ENCODE results near the gene SCTR. TPM values are rescaled to one million over a fixed set of nuclear protein-coding genes. Genes with fewer than 3 reads are reported as not detected.

Gene SCTR
- total and polyA plus RNA-seq, 2 of the 13 experiments (the other 11 are each of a cell fraction or from before 2014, with no cell fraction given) = not detected

DNA sequence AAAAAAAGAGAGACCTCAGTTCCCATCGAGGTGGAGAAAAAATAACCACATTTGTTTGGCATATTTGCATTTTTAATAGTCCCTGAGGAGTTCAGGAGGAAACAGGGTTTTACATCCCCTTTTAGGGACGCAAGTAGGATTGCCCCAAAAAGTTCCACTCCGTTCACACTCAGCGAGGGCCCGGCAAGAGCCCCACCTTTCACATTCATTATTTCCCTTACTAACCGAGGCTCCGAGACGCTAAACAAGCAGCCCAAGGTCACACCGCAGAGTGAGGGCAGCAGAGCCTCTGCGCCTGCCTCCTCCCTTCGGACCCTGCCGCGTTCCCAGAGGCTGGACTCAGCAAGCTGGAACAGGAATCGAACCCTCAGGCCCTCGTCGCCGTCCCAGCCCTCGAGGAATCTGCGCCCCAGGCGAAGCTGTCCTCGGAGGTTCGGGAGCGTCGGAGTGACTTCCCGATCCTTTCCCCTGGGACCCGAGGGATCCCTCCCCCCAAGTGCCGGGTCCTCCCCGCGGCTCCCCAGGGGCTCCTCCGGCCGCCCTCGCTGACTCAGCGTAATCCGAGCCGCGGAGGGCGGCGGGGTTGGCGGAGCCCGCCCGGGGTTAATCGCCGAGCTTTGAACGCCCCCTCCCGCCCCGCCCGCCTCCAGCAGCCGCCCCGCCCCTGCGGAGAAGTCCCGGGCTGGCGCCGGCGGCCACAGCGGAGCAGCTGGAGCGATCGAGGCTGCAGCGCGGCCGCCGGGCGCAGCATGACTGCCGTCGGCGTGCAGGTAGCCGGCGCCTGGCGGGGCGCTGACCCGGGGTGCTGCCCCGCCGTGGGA lies 92.9 kb downstream of the SCTR start, which contains the start of gene TMEM37 (continued):
- TF ChIP-seq, protein P1, sequence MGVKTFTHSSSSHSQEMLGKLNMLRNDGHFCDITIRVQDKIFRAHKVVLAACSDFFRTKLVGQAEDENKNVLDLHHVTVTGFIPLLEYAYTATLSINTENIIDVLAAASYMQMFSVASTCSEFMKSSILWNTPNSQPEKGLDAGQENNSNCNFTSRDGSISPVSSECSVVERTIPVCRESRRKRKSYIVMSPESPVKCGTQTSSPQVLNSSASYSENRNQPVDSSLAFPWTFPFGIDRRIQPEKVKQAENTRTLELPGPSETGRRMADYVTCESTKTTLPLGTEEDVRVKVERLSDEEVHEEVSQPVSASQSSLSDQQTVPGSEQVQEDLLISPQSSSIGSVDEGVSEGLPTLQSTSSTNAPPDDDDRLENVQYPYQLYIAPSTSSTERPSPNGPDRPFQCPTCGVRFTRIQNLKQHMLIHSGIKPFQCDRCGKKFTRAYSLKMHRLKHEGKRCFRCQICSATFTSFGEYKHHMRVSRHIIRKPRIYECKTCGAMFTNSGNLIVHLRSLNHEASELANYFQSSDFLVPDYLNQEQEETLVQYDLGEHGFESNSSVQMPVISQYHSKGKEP (CRISPR knock-in tag; IDR thresholded peaks at IDR 0.05) = no peak
- TF ChIP-seq ARID2 (CRISPR knock-in tag; IDR thresholded peaks at IDR 0.05; ENCODE audit: borderline replicate concordance) (no peak; the same call in 1 of the 2 replicates), ATF7-NPFF (CRISPR knock-in tag; IDR thresholded peaks at IDR 0.05; ENCODE audit: low read depth) (no peak), SKI (IDR thresholded peaks at IDR 0.05; ENCODE audit: partially characterized antibody) (no peak), ZSCAN21 (CRISPR knock-in tag; IDR thresholded peaks at IDR 0.05; ENCODE audit: borderline replicate concordance) (peak; percentile 92), POLR2A (IDR thresholded peaks at IDR 0.05; ENCODE audit: insufficient read depth in 1 of 2, low read depth in 2 of 2, low read length in 2 of 2) (peak in 1 of 2 experiments; percentile 79; a peak in 1 of 4 replicates), ZNF878 (CRISPR knock-in tag; IDR thresholded peaks at IDR 0.05) (peak; percentile 68; the same call in 1 of the 2 replicates), NR3C1 (CRISPR knock-in tag; IDR thresholded peaks at IDR 0.05) (no peak), NR2F2 (IDR thresholded peaks at IDR 0.05; ENCODE audit: borderline replicate concordance, low read depth) (peak; percentile 54; the same call in 1 of the 2 replicates)
- TF ChIP-seq, protein P2, sequence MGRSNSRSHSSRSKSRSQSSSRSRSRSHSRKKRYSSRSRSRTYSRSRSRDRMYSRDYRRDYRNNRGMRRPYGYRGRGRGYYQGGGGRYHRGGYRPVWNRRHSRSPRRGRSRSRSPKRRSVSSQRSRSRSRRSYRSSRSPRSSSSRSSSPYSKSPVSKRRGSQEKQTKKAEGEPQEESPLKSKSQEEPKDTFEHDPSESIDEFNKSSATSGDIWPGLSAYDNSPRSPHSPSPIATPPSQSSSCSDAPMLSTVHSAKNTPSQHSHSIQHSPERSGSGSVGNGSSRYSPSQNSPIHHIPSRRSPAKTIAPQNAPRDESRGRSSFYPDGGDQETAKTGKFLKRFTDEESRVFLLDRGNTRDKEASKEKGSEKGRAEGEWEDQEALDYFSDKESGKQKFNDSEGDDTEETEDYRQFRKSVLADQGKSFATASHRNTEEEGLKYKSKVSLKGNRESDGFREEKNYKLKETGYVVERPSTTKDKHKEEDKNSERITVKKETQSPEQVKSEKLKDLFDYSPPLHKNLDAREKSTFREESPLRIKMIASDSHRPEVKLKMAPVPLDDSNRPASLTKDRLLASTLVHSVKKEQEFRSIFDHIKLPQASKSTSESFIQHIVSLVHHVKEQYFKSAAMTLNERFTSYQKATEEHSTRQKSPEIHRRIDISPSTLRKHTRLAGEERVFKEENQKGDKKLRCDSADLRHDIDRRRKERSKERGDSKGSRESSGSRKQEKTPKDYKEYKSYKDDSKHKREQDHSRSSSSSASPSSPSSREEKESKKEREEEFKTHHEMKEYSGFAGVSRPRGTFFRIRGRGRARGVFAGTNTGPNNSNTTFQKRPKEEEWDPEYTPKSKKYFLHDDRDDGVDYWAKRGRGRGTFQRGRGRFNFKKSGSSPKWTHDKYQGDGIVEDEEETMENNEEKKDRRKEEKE (IDR thresholded peaks at IDR 0.05) = no peak
- TF ChIP-seq, protein P3, sequence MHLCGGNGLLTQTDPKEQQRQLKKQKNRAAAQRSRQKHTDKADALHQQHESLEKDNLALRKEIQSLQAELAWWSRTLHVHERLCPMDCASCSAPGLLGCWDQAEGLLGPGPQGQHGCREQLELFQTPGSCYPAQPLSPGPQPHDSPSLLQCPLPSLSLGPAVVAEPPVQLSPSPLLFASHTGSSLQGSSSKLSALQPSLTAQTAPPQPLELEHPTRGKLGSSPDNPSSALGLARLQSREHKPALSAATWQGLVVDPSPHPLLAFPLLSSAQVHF (CRISPR knock-in tag; IDR thresholded peaks at IDR 0.05) = 0 out of 2 replicates have a peak, but pooled peaks have one; percentile 77
- TF ChIP-seq, protein P4, sequence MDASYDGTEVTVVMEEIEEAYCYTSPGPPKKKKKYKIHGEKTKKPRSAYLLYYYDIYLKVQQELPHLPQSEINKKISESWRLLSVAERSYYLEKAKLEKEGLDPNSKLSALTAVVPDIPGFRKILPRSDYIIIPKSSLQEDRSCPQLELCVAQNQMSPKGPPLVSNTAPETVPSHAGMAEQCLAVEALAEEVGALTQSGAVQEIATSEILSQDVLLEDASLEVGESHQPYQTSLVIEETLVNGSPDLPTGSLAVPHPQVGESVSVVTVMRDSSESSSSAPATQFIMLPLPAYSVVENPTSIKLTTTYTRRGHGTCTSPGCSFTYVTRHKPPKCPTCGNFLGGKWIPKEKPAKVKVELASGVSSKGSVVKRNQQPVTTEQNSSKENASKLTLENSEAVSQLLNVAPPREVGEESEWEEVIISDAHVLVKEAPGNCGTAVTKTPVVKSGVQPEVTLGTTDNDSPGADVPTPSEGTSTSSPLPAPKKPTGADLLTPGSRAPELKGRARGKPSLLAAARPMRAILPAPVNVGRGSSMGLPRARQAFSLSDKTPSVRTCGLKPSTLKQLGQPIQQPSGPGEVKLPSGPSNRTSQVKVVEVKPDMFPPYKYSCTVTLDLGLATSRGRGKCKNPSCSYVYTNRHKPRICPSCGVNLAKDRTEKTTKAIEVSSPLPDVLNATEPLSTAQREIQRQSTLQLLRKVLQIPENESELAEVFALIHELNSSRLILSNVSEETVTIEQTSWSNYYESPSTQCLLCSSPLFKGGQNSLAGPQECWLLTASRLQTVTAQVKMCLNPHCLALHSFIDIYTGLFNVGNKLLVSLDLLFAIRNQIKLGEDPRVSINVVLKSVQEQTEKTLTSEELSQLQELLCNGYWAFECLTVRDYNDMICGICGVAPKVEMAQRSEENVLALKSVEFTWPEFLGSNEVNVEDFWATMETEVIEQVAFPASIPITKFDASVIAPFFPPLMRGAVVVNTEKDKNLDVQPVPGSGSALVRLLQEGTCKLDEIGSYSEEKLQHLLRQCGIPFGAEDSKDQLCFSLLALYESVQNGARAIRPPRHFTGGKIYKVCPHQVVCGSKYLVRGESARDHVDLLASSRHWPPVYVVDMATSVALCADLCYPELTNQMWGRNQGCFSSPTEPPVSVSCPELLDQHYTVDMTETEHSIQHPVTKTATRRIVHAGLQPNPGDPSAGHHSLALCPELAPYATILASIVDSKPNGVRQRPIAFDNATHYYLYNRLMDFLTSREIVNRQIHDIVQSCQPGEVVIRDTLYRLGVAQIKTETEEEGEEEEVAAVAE (CRISPR knock-in tag; IDR thresholded peaks at IDR 0.05; ENCODE audit: borderline replicate concordance) = peak; percentile 41; the same call in 1 of the 2 replicates
- TF ChIP-seq, protein P5, sequence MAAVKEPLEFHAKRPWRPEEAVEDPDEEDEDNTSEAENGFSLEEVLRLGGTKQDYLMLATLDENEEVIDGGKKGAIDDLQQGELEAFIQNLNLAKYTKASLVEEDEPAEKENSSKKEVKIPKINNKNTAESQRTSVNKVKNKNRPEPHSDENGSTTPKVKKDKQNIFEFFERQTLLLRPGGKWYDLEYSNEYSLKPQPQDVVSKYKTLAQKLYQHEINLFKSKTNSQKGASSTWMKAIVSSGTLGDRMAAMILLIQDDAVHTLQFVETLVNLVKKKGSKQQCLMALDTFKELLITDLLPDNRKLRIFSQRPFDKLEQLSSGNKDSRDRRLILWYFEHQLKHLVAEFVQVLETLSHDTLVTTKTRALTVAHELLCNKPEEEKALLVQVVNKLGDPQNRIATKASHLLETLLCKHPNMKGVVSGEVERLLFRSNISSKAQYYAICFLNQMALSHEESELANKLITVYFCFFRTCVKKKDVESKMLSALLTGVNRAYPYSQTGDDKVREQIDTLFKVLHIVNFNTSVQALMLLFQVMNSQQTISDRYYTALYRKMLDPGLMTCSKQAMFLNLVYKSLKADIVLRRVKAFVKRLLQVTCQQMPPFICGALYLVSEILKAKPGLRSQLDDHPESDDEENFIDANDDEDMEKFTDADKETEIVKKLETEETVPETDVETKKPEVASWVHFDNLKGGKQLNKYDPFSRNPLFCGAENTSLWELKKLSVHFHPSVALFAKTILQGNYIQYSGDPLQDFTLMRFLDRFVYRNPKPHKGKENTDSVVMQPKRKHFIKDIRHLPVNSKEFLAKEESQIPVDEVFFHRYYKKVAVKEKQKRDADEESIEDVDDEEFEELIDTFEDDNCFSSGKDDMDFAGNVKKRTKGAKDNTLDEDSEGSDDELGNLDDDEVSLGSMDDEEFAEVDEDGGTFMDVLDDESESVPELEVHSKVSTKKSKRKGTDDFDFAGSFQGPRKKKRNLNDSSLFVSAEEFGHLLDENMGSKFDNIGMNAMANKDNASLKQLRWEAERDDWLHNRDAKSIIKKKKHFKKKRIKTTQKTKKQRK (IDR thresholded peaks at IDR 0.05; ENCODE audit: low read length) = no peak
